Activated naive CD4-positive, alpha-beta T cell treated with anti-CD3 and anti-CD28 coated beads, Interleukin-2, amount 50 U/mL, for 72 hours (primary cell): ENCODE measurements around the gene TBCK. TPM values are rescaled to one million over a fixed set of nuclear protein-coding genes. Genes with fewer than 3 reads are reported as not detected.

Source experiments
- total RNA-seq, 2 donors: library from RNA; stranded (reverse); gene quantifications; one replicate each; pipeline ENCODE4 v1.2.3, GENCODE V29; 2022

The TBCK gene
- total RNA-seq, 2 donors from 2014 or later = 17.6 to 45.9 TPM

Other genes starting within 250 kb of the TBCK start
- 10 to 100 TPM; 39.1 to 53.6 TPM for gene AIMP1, start 341 bp upstream of the TBCK start, total RNA-seq
- not detected for gene GIMD1, start 52.6 kb upstream of the TBCK start, total RNA-seq